ENCODE results near the gene ANTXR1. TPM values are rescaled to one million over a fixed set of nuclear protein-coding genes. Genes with fewer than 3 reads are reported as not detected.

Gene ANTXR1
- total and polyA plus RNA-seq, 9 of the 15 experiments (the other 6 are each of a cell fraction or from before 2014, with no cell fraction given): 0.07 to 1.00 (median 0.54) TPM

GRCh38 chr2:69178756-69179155 lies 165.8 kb downstream of the ANTXR1 start:
- peaks cover 15 to 30% of the 10 kb centered on the region in 2 experiments for H3K4me1 ChIP-seq (replicated peaks in 1 of 2; ENCODE audit: control insufficient read depth in 2 of 2, insufficient read depth in 2 of 2, low read length in 2 of 2)
- H3K9me1 ChIP-seq (ENCODE audit: control insufficient read depth, insufficient read depth, low read length): no peaks in the 10 kb centered on the region
- ATAC-seq (no peak), DNase-seq (ENCODE audit: extremely low read depth in 1 of 4, low spot score in 3 of 4) (no peak), FAIRE-seq (no peak)
- no peaks in the 10 kb centered on the region for H3K36me3 ChIP-seq (ENCODE audit: control insufficient read depth, insufficient read depth, low read length)
- ChIA-PET CTCF (ENCODE audit: low intra/inter-chr PET ratio) (no interaction called here), POLR2A (interaction anchor here (0.6 to 1.4 kb wide), 2 partner anchors 12 to 101 kb away, joined by 3 to 6 read pairs; no protein-coding TSS in a partner anchor)
- intact Hi-C loops (cut with micrococcal nuclease): no loop called here
- 73% methylated on average over 3 of the region's 3 CpGs for WGBS (ENCODE audit: insufficient coverage, low coverage, missing lambda C conversion rate)
- in situ Hi-C loops (cut with MboI): no loop called here
- H3K9ac ChIP-seq (ENCODE audit: insufficient read depth in 1 of 2, low read depth in 2 of 2, low read length in 2 of 2): no peak overlapping the region
- TF ChIP-seq GTF2F1 (IDR thresholded peaks at IDR 0.05; ENCODE audit: low read depth, low read length) (no peak), SP1 (CRISPR knock-in tag; IDR thresholded peaks at IDR 0.05) (no peak), ZNF174 (CRISPR knock-in tag; IDR thresholded peaks at IDR 0.05) (no peak), MBD1 (CRISPR knock-in tag; IDR thresholded peaks at IDR 0.05) (no peak), SMARCC2 (IDR thresholded peaks at IDR 0.05; ENCODE audit: low read depth) (no peak), JUNB (CRISPR knock-in tag; conservative IDR thresholded peaks at IDR 0.05) (no peak), KHSRP (IDR thresholded peaks at IDR 0.05) (no peak), ZNF395 (CRISPR knock-in tag; IDR thresholded peaks at IDR 0.05) (no peak), POLR3G (IDR thresholded peaks at IDR 0.05; ENCODE audit: extremely low read depth, insufficient read length, insufficient replicate concordance) (no peak), U2AF1 (optimal IDR thresholded peaks at IDR 0.05; ENCODE audit: low read depth, low read length) (no peak), E4F1 (CRISPR knock-in tag; IDR thresholded peaks at IDR 0.05; ENCODE audit: borderline replicate concordance) (no peak), SRSF3 (IDR thresholded peaks at IDR 0.05; ENCODE audit: insufficient read depth, low read length) (no peak), MEF2A (IDR thresholded peaks at IDR 0.05; ENCODE audit: control insufficient read depth, low read depth, low read length) (no peak), MEIS2 (IDR thresholded peaks at IDR 0.05; ENCODE audit: partially characterized antibody) (no peak), RNF2 (IDR thresholded peaks at IDR 0.05) (no peak), SP2 (IDR thresholded peaks at IDR 0.05; ENCODE audit: extremely low read depth, low read depth, low read length, poor library complexity, severe bottlenecking) (no peak)
- H2AFZ ChIP-seq (ENCODE audit: low read depth, low read length): no peak overlapping the region
- no peak overlapping the region for H3K27ac ChIP-seq (ENCODE audit: extremely low read depth, low read depth, low read length)
- H3K79me2 ChIP-seq (ENCODE audit: control insufficient read depth, insufficient read depth, low read length): no peaks in the 10 kb centered on the region
- no TSS peak for BruUV-seq (replicated peaks)
- no peaks in the 10 kb centered on the region for H3K9me3 ChIP-seq (replicated peaks; ENCODE audit: control insufficient read depth, insufficient read depth, low read depth, low read length)
- no peak overlapping the region for H3K4me3 ChIP-seq
- H3K27me3 ChIP-seq (ENCODE audit: control insufficient read depth in 2 of 2, insufficient read depth in 2 of 2, low read length in 2 of 2): peaks cover 0 to 11% of the 10 kb centered on the region in 2 experiments; a peak in 3 of 5 replicates
- H3K4me2 ChIP-seq (ENCODE audit: insufficient read depth, low read length): no peak overlapping the region
- no peaks in the 10 kb centered on the region for H4K20me1 ChIP-seq (replicated peaks; ENCODE audit: control insufficient read depth, insufficient read depth, low read length)
